ENCODE measurements around the gene MESP1. TPM values are rescaled to one million over a fixed set of nuclear protein-coding genes. Genes with fewer than 3 reads are reported as not detected.

MESP1 gene
- total RNA-seq, 1 experiment from 2014 or later: 1.5 TPM

- no peak for DNase-seq (ENCODE audit: low spot score)
These were observed 7.9 kb upstream of the MESP1 start for GRCh38 chr15:89758981-89759380.

GRCh38 chr15:89758283-89758682, 7.2 kb upstream of the MESP1 start:
- no peak for DNase-seq (ENCODE audit: low spot score)

- DNase-seq (ENCODE audit: low spot score): no peak
These were observed 5.8 kb upstream of the MESP1 start for GRCh38 chr15:89756897-89757296.

DNA sequence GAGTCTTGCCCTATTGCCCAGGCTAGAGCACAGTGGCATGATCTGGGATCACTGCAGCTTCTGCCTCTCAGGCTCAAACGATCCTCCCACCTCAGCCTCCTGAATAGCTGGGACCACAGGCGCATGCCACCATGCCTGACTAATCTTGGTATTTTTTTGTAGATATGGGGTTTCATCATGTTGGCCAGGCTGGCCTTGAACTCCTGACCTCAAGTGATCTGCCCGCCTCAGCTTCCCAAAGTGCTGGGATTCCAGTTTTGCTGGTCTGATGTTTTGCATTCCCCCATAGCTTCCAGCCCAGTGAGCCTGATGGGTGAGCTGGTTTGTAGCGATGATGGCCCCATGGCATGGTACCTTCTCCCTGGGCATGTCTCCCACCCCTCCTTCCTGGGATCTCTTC, 4.7 kb upstream of the MESP1 start:
- no peak for DNase-seq (ENCODE audit: low spot score)

- peak; percentile 36 for DNase-seq (ENCODE audit: low spot score)
These were observed 3.5 kb upstream of the MESP1 start for GRCh38 chr15:89754361-89755154.

DNA sequence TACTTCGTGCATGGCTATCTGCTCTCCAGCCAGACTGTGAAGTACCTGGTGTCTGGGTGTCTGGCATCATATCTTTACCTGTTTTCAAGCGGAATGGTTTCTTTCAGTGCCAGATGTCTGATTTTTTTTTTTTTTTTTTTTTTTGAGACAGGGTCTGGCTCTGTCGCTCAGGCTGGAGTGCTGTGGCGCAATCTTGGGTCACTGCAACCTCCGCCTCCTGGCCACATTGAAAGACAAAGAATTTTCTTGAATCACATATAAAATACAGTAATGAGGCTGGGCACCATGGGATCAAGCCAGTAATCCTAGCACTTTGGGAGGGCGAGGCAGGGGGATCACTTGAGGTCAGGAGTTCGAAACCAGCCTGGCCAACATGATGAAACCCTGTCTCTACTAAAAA, 2.8 kb upstream of the MESP1 start:
- DNase-seq (ENCODE audit: low spot score): no peak

DNA sequence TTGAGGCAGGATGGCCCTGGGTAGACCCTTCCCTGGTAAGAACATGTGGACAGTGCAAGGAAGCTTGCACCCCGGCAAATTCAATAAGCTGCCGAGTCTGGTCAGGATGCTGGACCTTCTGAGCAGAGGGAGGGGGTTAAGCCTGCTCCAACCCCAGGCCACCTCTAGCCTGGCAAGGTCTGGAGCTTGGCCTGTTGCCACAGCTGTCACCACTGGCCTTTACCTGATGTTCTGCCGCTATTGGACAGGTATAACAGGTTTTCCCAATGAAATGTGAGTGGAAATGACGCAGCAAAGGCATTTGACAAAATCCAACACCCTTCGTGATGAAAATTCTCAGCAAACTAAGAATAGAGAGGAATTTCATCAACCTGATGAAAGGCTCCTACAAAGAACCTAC, 699 bp upstream of the MESP1 start:
- DNase-seq (ENCODE audit: low spot score): no peak

- no peak for DNase-seq (ENCODE audit: low spot score)
These were observed 994 bp downstream of the MESP1 start for GRCh38 chr15:89749951-89750559.

- no peak for DNase-seq (ENCODE audit: low spot score)
These were observed 1.5 kb downstream of the MESP1 start for GRCh38 chr15:89749526-89749925.

GRCh38 chr15:89749054-89749453, 2.0 kb downstream of the MESP1 start:
- DNase-seq (ENCODE audit: low spot score): no peak

DNA sequence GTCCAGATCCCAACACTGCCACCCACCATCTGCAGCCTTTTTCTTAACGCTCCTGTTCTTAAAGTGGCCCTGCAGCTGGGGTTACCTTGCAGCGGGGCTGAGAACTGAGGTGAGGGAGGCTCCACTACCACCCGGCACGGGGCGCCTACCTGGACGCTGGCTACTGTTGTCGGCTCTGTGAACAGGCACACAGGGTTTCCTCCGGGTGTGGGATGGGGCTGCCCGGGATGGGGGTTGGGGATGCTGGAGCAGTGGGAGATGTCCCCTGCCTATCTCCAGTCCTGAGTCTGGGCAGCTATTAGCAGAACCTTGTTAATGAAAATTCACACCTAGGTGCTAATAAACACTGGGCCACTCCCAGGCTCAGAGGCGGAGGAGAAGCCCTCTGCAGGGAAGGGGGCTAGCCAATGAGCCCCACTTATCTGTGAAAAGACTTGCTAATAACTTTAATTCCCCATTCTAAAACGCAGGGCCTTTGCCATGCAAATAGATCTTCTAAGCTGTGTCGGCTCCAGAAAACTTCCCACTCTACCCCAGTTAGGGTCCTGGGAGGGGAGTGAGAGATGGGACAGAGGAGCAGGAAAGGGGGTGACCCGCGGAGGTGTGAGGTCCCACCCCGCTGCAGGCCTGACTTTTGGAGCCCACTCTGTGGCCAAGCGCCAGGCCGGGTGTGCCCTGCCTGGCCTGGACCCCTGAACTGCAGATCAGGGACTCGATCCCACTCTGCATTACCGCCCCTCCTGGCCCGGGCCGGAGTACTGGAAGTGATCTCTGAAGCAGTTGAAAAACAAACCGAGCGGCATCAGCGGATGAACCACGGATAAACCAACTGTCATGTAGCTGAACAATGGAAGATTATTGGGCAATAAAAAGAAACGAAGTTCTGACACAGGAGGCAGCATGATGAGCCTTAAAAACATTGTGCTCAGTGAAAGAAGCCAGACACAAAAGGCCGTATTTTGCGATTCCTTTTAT, 3.1 kb downstream of the MESP1 start:
- no peak for DNase-seq (ENCODE audit: low spot score)

DNA sequence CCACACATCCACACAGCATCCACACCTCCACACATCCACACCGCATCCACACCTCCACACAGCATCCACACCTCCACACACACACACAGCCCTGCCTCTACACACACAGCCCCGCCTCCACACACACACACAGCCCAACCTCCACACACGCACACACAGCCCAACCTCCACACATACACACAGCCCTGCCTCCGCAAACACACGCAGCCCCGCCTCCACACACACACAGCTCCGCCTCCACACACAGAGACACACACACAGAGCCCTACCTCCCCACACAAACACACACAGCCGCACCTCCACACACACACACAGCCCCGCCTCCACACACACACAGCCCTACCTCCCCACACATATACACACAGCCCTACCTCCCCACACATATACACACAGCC, 4.7 kb downstream of the MESP1 start:
- no peak for DNase-seq (ENCODE audit: low spot score)

DNA sequence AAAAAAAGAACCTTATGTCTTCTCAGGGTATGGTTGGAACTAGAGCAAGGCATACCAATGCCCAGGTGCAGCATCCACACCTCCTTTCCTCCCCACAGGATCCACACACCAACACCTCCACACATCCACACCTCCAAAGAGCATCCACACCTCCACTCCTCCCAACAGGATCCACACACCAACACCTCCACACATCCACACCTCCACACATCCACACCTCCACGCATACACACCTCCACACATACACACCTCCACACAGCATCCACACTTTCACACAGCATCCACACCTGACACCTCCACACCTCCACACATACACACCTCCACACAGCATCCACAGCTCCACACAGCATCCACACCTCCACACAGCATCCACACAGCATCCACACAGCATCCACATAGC, 5.3 kb downstream of the MESP1 start:
- DNase-seq (ENCODE audit: low spot score): no peak

GRCh38 chr15:89745131-89745530, 5.9 kb downstream of the MESP1 start:
- DNase-seq (ENCODE audit: low spot score): no peak

DNA sequence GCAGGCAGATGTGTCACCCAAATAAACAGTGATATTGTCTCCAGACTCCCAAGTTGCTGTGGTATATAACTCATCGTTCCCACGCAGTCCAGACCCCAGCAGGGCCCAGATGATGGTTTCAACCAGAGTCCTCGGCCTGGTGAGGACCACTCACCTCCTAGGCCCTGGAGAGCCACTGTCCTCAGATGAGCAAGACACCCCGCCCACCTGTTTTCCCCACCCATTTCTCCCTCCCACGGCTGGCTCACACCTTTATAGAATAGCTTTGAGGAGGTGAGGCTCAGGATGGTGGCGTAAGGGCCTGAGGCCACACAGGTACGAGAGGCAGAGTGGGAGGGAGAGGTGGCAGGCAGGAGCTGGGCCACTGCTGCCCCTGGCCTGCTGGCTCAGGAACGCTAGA, 7.5 kb downstream of the MESP1 start:
- no peak for DNase-seq (ENCODE audit: low spot score)

GRCh38 chr15:89743011-89743410, 8.0 kb downstream of the MESP1 start:
- no peak for DNase-seq (ENCODE audit: low spot score)

GRCh38 chr15:89740137-89740536, 10.9 kb downstream of the MESP1 start:
- DNase-seq (ENCODE audit: low spot score): peak; percentile 61

DNA sequence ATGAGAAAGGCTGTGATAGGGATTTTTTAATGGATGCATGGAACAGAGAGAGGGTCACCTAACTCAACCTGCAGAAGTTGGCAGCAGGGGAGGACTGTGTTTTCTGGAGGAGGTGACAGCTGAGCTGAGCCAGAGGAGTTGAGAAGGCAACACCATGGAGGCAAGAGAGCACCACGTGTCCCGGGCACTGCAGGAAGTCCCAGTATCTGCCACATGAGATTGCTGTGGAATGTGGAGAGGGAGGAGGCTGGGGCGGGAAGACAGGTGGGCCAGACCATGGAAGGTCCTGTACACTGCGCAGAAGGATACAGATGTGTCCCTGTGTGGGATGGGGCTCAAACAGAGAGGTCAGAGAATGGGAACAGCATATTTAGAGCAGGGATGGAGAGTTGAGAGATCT, 15.3 kb downstream of the MESP1 start:
- DNase-seq (ENCODE audit: low spot score): no peak

DNA sequence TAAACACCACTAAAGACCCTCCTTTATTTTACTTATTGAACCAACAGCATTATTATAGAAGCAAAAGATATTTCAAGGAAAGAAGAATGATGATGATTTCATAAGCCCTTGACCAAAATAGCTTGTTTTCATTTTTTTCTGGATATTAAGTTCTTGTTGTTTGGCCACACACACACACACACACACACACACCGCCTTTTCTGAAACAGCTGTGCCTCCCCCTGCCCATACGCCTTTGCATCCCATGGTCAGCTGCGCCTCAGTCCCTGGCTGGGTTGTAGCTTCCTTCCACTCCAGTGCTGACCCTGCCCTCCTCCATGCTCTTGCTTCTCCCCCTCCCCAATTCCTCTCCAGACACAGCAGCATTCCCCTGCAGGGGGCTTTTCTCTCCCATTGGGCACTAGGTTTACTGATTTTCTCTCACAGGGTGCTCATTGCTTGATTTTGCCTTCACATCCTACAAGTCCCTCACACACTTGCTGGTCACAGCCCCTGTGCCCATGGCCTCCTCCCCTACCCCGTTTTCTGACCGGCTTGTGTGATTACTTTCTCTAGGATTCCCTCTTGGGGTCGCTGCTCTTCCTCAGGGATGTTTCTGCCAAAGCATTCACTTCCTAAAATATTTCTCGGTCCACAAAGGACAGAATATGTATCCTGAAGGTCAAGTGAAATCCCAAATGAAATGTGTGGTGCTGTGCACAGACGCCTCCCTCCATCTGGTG, 18.4 kb downstream of the MESP1 start:
- DNase-seq (ENCODE audit: low spot score): no peak

- no peak for DNase-seq (ENCODE audit: low spot score)
These were observed 19.8 kb downstream of the MESP1 start for GRCh38 chr15:89731275-89731674.

GRCh38 chr15:89728254-89728653, 22.8 kb downstream of the MESP1 start:
- DNase-seq (ENCODE audit: low spot score): no peak

DNA sequence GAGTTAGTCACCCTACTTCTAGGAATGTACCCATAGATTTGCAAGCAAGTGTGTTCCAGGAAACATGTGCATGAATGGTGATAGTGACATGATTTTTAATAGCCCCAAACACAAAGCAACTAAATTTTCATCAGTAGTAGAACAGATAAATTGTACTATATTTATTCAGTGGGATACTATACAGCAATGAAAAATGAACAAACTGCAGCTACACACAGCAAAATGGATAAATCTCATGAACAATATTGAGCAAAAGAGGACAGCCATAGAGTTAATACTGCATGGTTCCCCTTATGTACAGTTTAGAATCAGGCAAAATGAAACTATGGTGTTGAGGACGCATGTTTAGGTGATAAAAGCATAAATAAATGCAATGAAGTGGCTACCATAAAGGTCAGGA, 26.0 kb downstream of the MESP1 start:
- DNase-seq (ENCODE audit: low spot score): no peak
